Neural cell (in vitro differentiated cells): ENCODE data around the gene MED8. TPM values are rescaled to one million over a fixed set of nuclear protein-coding genes. Genes with fewer than 3 reads are reported as not detected.

Experiments used
- H2AFZ ChIP-seq: fragments of 200-600, 300-800 bp; sonication (generic), shearing (Covaris generic); 2 replicates; pipeline ENCODE4 v1.6.0; 2014; ENCODE audit warnings: low read depth, mild to moderate bottlenecking, antibody characterized with exemption, low read length, moderate library complexity
- H3F3A ChIP-seq: fragments of 200-600 bp; shearing (Covaris generic); 2 replicates; pipeline ENCODE4 v1.6.1; 2016; ENCODE audit warnings: mild to moderate bottlenecking, moderate library complexity, mixed read lengths, antibody characterized with exemption, low read length; ENCODE audit not compliant: insufficient read depth, poor library complexity, severe bottlenecking
- H3K27ac ChIP-seq: fragments of 200-600, 300-800 bp; sonication (generic), shearing (Covaris generic); 2 replicates; pipeline ENCODE4 v1.5.1; 2014; ENCODE audit warnings: mild to moderate bottlenecking, low read length, moderate library complexity
- H3K27me3 ChIP-seq: fragments of 300-800, 200-600 bp; sonication (generic), shearing (Covaris generic); 2 replicates; pipeline ENCODE4 v1.6.0; 2014; ENCODE audit warnings: mild to moderate bottlenecking, low read depth, low read length, moderate library complexity; ENCODE audit not compliant: insufficient read depth
- H3K36me3 ChIP-seq: fragments of 300-800, 200-600 bp; sonication (generic), shearing (Covaris generic); 2 replicates; pipeline ENCODE4 v1.5.1; 2014; ENCODE audit warnings: mild to moderate bottlenecking, antibody characterized with exemption, low read length, moderate library complexity; ENCODE audit not compliant: insufficient read depth
- H3K4me2 ChIP-seq: fragments of 300-800, 200-600 bp; sonication (generic), shearing (Covaris generic); 2 replicates; pipeline ENCODE4 v1.6.0; 2014; ENCODE audit warnings: mild to moderate bottlenecking, low read length
- H3K4me3 ChIP-seq: fragments of 300-800, 200-600 bp; sonication (generic), shearing (Covaris generic); 2 replicates; pipeline ENCODE4 v1.5.1; 2014; ENCODE audit warnings: mild to moderate bottlenecking, low read length, moderate library complexity
- H3K79me2 ChIP-seq: fragments of 200-600 bp; shearing (Covaris generic); replicated peaks from 2 replicates; pipeline ENCODE4 v1.6.0; 2014; ENCODE audit warnings: mild to moderate bottlenecking, low read length, moderate library complexity; ENCODE audit not compliant: insufficient read depth
- H3K9ac ChIP-seq: fragments of 300-800, 200-600 bp; sonication (generic), shearing (Covaris generic); 2 replicates; pipeline ENCODE4 v1.6.1; 2016; ENCODE audit warnings: mild to moderate bottlenecking, low read length, mixed read lengths
- H3K9me2 ChIP-seq: fragments of 200-600 bp; shearing (Covaris generic); 2 replicates; pipeline ENCODE4 v1.6.1; 2016; ENCODE audit warnings: mild to moderate bottlenecking, low read length, mixed read lengths; ENCODE audit not compliant: insufficient read depth
- H3K9me3 ChIP-seq: fragments of 200-600, 300-800 bp; sonication (generic), shearing (Covaris generic); 2 replicates; pipeline ENCODE4 v1.6.1; 2016; ENCODE audit warnings: mild to moderate bottlenecking, mixed run types, low read length, moderate library complexity, mixed read lengths
- H4K20me1 ChIP-seq: fragments of 200-600 bp; shearing (Covaris generic); 2 replicates; pipeline ENCODE4 v1.6.1; 2016; ENCODE audit warnings: mild to moderate bottlenecking, mixed run types; ENCODE audit not compliant: insufficient read depth
- EP300 ChIP-seq: fragments of 450-650 bp; conservative IDR thresholded peaks from 2 replicates; pipeline ENCODE4 v1.6.1; 2014; ENCODE audit warnings: antibody characterized with exemption, mild to moderate bottlenecking, moderate library complexity; ENCODE audit not compliant: poor library complexity, severe bottlenecking
- EZH2 ChIP-seq: fragments of 200-600, 300-800 bp; shearing (Covaris generic), sonication (generic); IDR thresholded peaks from 2 replicates; pipeline ENCODE4 v1.6.1; 2014; ENCODE audit warnings: antibody characterized with exemption, low read length, borderline replicate concordance, mild to moderate bottlenecking; ENCODE audit not compliant: insufficient read depth, poor library complexity, severe bottlenecking
- MXI1 ChIP-seq: fragments of 450-650 bp; conservative IDR thresholded peaks from 2 replicates; pipeline ENCODE4 v1.6.1; 2014; ENCODE audit warnings: antibody characterized with exemption, mild to moderate bottlenecking; ENCODE audit not compliant: poor library complexity, severe bottlenecking
- POLR2AphosphoS5 ChIP-seq: IDR thresholded peaks from 2 replicates; pipeline ENCODE4 v1.6.1; 2012
- RAD21 ChIP-seq: fragments of 450-650 bp; conservative IDR thresholded peaks from 2 replicates; pipeline ENCODE4 v1.6.1; 2014; ENCODE audit warnings: antibody characterized with exemption, mild to moderate bottlenecking, moderate library complexity
- SMC3 ChIP-seq: fragments of 450-650 bp; conservative IDR thresholded peaks from 2 replicates; pipeline ENCODE4 v1.6.1; 2014; ENCODE audit warnings: antibody characterized with exemption, mild to moderate bottlenecking, moderate library complexity; ENCODE audit not compliant: poor library complexity
- TAF1 ChIP-seq: IDR thresholded peaks from 2 replicates; pipeline ENCODE4 v1.6.1; 2012; ENCODE audit warnings: low read depth
- polyA plus RNA-seq: library from polyadenylated mRNA; depleted of rRNA; stranded (reverse); fragments of >200 nt; gene quantifications from 2 replicates; pipeline ENCODE4 v1.2.3, GENCODE V29; 2014
- TF ChIP-seq, protein P1 (sequence below): IDR thresholded peaks from 2 replicates; pipeline ENCODE4 v1.6.1; 2012; ENCODE audit warnings: borderline replicate concordance
- TF ChIP-seq, protein P2 (sequence below): fragments of 450-650 bp; IDR thresholded peaks from 2 replicates; pipeline ENCODE4 v1.5.1; 2014; ENCODE audit warnings: antibody characterized with exemption, mild to moderate bottlenecking, moderate library complexity; ENCODE audit not compliant: poor library complexity, severe bottlenecking

MED8 gene
- polyA plus RNA-seq, 1 donor from 2014 or later = 59.2 TPM

DNA sequence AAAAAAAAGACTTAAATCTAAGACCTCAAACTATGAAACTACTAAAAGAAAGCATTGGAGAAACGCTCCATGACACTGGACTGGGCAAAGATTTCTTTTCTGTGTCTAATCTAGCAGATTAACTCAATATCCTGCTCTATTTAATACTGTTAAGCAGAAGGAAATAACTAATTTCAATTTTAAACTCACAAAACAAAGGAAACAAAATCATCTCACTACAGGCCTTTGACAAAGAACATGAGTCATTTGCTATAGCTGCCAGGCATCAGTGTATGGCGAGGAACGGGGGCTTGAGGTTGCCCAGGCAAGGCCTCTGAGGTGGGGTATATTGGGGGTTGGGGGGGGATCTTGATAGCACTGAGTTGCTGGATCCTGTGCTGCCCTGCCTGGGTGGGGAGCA lies 21.0 kb upstream of the MED8 start:
- TF ChIP-seq MXI1 (no peak), TAF1 (no peak), SMC3 (no peak), EZH2 (no peak), RAD21 (no peak), EP300 (no peak), POLR2AphosphoS5 (no peak)
- TF ChIP-seq, protein P1, sequence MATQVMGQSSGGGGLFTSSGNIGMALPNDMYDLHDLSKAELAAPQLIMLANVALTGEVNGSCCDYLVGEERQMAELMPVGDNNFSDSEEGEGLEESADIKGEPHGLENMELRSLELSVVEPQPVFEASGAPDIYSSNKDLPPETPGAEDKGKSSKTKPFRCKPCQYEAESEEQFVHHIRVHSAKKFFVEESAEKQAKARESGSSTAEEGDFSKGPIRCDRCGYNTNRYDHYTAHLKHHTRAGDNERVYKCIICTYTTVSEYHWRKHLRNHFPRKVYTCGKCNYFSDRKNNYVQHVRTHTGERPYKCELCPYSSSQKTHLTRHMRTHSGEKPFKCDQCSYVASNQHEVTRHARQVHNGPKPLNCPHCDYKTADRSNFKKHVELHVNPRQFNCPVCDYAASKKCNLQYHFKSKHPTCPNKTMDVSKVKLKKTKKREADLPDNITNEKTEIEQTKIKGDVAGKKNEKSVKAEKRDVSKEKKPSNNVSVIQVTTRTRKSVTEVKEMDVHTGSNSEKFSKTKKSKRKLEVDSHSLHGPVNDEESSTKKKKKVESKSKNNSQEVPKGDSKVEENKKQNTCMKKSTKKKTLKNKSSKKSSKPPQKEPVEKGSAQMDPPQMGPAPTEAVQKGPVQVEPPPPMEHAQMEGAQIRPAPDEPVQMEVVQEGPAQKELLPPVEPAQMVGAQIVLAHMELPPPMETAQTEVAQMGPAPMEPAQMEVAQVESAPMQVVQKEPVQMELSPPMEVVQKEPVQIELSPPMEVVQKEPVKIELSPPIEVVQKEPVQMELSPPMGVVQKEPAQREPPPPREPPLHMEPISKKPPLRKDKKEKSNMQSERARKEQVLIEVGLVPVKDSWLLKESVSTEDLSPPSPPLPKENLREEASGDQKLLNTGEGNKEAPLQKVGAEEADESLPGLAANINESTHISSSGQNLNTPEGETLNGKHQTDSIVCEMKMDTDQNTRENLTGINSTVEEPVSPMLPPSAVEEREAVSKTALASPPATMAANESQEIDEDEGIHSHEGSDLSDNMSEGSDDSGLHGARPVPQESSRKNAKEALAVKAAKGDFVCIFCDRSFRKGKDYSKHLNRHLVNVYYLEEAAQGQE = no peak
- TF ChIP-seq, protein P2, sequence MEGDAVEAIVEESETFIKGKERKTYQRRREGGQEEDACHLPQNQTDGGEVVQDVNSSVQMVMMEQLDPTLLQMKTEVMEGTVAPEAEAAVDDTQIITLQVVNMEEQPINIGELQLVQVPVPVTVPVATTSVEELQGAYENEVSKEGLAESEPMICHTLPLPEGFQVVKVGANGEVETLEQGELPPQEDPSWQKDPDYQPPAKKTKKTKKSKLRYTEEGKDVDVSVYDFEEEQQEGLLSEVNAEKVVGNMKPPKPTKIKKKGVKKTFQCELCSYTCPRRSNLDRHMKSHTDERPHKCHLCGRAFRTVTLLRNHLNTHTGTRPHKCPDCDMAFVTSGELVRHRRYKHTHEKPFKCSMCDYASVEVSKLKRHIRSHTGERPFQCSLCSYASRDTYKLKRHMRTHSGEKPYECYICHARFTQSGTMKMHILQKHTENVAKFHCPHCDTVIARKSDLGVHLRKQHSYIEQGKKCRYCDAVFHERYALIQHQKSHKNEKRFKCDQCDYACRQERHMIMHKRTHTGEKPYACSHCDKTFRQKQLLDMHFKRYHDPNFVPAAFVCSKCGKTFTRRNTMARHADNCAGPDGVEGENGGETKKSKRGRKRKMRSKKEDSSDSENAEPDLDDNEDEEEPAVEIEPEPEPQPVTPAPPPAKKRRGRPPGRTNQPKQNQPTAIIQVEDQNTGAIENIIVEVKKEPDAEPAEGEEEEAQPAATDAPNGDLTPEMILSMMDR = no peak
- Histone ChIP-seq H3K9me2 (no peaks in the 10 kb centered on the region), H3K79me2 (no peaks in the 10 kb centered on the region), H3F3A (no peaks in the 10 kb centered on the region), H3K27me3 (no peaks in the 10 kb centered on the region), H3K9me3 (no peaks in the 10 kb centered on the region), H3K4me2 (no peak overlapping the region), H2AFZ (no peak overlapping the region), H3K27ac (no peak overlapping the region), H3K4me3 (no peak overlapping the region), H3K36me3 (no peaks in the 10 kb centered on the region), H4K20me1 (no peaks in the 10 kb centered on the region), H3K9ac (no peak overlapping the region)

DNA sequence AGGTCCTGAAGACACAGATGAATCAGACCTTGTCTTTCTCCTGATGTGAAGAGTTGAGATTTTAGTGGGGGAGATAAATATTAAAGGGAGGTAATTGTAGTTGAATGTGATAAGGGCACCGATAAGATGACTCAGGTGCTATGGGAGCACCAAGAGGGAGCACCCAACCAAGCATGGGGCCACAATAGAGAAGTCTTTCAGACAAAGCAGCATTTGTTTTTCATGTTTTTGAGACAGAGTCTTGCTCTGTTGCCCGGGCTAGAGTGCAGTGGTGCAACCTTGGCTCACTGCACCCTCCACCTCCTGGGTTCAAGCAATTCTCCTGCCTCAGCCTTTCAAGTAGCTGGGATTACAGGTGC lies 16.3 kb upstream of the MED8 start:
- H3K9me3 ChIP-seq = no peaks in the 10 kb centered on the region
- no peak overlapping the region for H2AFZ ChIP-seq
- no peak overlapping the region for H3K9ac ChIP-seq
- H4K20me1 ChIP-seq = no peaks in the 10 kb centered on the region
- no peaks in the 10 kb centered on the region for H3K36me3 ChIP-seq
- H3K27ac ChIP-seq = no peak overlapping the region
- H3K27me3 ChIP-seq = no peaks in the 10 kb centered on the region
- no peaks in the 10 kb centered on the region for H3F3A ChIP-seq
- TF ChIP-seq, protein P1 = no peak
- no peak for TF ChIP-seq TAF1
- TF ChIP-seq RAD21 = no peak
- no peak for TF ChIP-seq MXI1
- TF ChIP-seq, protein P2 = no peak
- no peak for TF ChIP-seq EZH2
- TF ChIP-seq EP300 = no peak
- no peak for TF ChIP-seq SMC3
- no peak for TF ChIP-seq POLR2AphosphoS5
- H3K4me2 ChIP-seq = no peak overlapping the region
- no peak overlapping the region for H3K4me3 ChIP-seq
- no peaks in the 10 kb centered on the region for H3K79me2 ChIP-seq
- H3K9me2 ChIP-seq = no peaks in the 10 kb centered on the region
